Suprapubic skin (tissue), 4 donors: ENCODE results near the gene WDR7. TPM values are rescaled to one million over a fixed set of nuclear protein-coding genes. Genes with fewer than 3 reads are reported as not detected.

ENCODE experiments used
- DNase-seq, 2 donors: peaks; one replicate each; pipeline ENCODE4 v3.0.0-alpha.2; 2019; ENCODE audit warnings: low spot score in 2 of 2
- H3K27ac ChIP-seq: fragments of 200-600 bp; sonication (generic); one replicate; pipeline ENCODE4 v1.5.1; 2019
- H3K27me3 ChIP-seq: fragments of 200-600 bp; sonication (generic); one replicate; pipeline ENCODE4 v1.5.1; 2019
- H3K36me3 ChIP-seq: fragments of 200-600 bp; sonication (generic); one replicate; pipeline ENCODE4 v1.5.1; 2019
- H3K4me1 ChIP-seq: fragments of 200-600 bp; sonication (generic); one replicate; pipeline ENCODE4 v1.5.1; 2019
- H3K4me3 ChIP-seq: fragments of 200-600 bp; sonication (generic); one replicate; pipeline ENCODE4 v1.5.1; 2019; ENCODE audit warnings: mild to moderate bottlenecking
- H3K9me3 ChIP-seq: fragments of 200-600 bp; sonication (generic); one replicate; pipeline ENCODE4 v1.5.1; 2019
- EP300 ChIP-seq: sonication (generic); formaldehyde crosslinking; IDR thresholded peaks from one replicate; pipeline ENCODE4 v1.6.1; 2017; ENCODE audit warnings: antibody characterized with exemption
- POLR2A ChIP-seq, 2 donors: fragments of 450-650 bp; IDR thresholded peaks; one replicate each; pipeline ENCODE4 v1.6.1; 2017; ENCODE audit warnings: antibody characterized with exemption in 2 of 2, mild to moderate bottlenecking in 2 of 2, moderate library complexity in 2 of 2
- POLR2AphosphoS5 ChIP-seq, 3 donors: sonication (generic); formaldehyde crosslinking; IDR thresholded peaks; one replicate each; pipeline ENCODE4 v1.6.1; 2017; ENCODE audit warnings: antibody characterized with exemption in 3 of 3
- WGBS: methylation state at CpG from one replicate; pipeline ENCODE4 v1.1.5; 2018; 5-methylcytosine and 5-hydroxymethylcytosine counted together
- total RNA-seq, 4 donors: library from RNA; depleted of rRNA; stranded (reverse); fragments of >200 nt; gene quantifications; one replicate each; pipeline ENCODE4 v1.1.0, GENCODE V29; 2016
- TF ChIP-seq, protein P1 (sequence below), 2 donors: fragments of 200-600 bp in 1 of 2; fragments of 450-650 bp in 1 of 2; sonication (generic) in 1 of 2; IDR thresholded peaks; one replicate each; pipeline ENCODE4 v1.5.1; 2016 to 2019; ENCODE audit warnings: antibody characterized with exemption in 2 of 2, mild to moderate bottlenecking in 1 of 2, moderate library complexity in 1 of 2

Gene WDR7
- total RNA-seq, 4 donors from 2014 or later = 14.4 to 29.2 (median 20.2) TPM

DNA sequence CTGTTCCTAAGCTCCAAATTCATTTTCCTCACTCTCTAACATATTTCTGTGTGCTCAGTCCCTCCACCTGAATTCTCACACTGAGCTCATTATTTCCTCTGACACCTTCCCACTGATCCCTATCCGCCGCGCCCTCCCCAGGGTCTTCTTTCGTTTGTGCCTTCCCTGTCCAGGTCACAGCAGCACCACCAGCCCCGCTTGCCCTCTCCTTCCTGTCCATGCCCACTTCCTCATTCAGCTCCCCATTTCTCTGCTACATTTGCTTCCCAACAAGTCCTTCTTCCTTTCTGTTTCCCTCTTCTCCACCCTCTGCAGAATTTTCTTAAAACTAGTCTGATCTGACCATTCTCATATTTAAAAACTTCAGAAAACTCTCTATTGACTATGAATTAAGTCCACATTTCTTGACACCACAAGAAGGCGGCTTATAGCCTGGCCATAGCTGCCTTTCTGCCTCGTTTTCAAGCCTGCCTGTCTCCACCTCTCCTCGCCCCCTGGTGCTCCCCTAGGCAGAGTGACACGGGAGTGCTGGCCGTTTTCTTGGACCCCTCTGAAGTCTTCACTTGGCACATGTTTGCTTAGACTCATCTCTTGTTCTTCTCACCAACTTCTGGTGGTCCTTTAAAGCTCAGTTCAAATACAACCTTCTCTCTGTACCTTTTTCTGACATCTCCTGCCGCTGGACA lies 357.0 kb downstream of the WDR7 start:
- TF ChIP-seq, protein P1, sequence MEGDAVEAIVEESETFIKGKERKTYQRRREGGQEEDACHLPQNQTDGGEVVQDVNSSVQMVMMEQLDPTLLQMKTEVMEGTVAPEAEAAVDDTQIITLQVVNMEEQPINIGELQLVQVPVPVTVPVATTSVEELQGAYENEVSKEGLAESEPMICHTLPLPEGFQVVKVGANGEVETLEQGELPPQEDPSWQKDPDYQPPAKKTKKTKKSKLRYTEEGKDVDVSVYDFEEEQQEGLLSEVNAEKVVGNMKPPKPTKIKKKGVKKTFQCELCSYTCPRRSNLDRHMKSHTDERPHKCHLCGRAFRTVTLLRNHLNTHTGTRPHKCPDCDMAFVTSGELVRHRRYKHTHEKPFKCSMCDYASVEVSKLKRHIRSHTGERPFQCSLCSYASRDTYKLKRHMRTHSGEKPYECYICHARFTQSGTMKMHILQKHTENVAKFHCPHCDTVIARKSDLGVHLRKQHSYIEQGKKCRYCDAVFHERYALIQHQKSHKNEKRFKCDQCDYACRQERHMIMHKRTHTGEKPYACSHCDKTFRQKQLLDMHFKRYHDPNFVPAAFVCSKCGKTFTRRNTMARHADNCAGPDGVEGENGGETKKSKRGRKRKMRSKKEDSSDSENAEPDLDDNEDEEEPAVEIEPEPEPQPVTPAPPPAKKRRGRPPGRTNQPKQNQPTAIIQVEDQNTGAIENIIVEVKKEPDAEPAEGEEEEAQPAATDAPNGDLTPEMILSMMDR (IDR thresholded peaks at IDR 0.05) = no peak
- TF ChIP-seq EP300 (no peak), POLR2AphosphoS5 (IDR thresholded peaks at IDR 0.05) (no peak), POLR2A (IDR thresholded peaks at IDR 0.05) (no peak)
- 87% methylated on average over 11 of the region's 11 CpGs for WGBS

DNA sequence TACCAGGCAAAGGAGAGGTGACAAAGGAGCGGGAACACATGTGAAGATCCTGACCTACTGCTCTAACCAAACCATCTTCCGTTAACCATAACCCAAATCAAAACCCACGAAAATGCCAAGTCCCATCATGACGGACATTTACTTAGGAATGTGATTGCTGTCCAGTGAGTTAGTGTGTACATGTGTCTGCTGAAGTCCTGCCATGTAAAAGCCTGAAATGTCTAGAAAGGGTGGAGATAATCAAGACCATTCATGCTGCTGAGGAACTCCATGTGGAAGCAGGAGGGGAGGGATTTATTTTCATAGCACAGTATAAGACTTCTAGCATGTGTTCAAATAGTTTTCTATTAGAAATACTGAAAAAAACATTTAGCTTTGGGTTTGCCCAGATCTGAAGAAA lies 358.7 kb downstream of the WDR7 start:
- WGBS = 82% methylated on average over 4 of the region's 4 CpGs
- no peak for DNase-seq
- Histone ChIP-seq H3K27ac (no peak overlapping the region), H3K36me3 (no peaks in the 10 kb centered on the region), H3K27me3 (no peaks in the 10 kb centered on the region), H3K4me3 (no peak overlapping the region), H3K4me1 (no peaks in the 10 kb centered on the region), H3K9me3 (no peaks in the 10 kb centered on the region)
- TF ChIP-seq, protein P1 (IDR thresholded peaks at IDR 0.05) = no peak
- TF ChIP-seq EP300 = no peak
- no peak for TF ChIP-seq POLR2AphosphoS5 (IDR thresholded peaks at IDR 0.05)
- TF ChIP-seq POLR2A (IDR thresholded peaks at IDR 0.05) = no peak

More for the DNA sequence above, 357.0 kb downstream of the WDR7 start:
- Histone ChIP-seq H3K4me3 (no peak overlapping the region), H3K9me3 (no peaks in the 10 kb centered on the region), H3K36me3 (no peaks in the 10 kb centered on the region), H3K27ac (no peak overlapping the region), H3K27me3 (no peaks in the 10 kb centered on the region), H3K4me1 (peaks cover 5% of the 10 kb centered on the region)
- DNase-seq = no peak

DNA sequence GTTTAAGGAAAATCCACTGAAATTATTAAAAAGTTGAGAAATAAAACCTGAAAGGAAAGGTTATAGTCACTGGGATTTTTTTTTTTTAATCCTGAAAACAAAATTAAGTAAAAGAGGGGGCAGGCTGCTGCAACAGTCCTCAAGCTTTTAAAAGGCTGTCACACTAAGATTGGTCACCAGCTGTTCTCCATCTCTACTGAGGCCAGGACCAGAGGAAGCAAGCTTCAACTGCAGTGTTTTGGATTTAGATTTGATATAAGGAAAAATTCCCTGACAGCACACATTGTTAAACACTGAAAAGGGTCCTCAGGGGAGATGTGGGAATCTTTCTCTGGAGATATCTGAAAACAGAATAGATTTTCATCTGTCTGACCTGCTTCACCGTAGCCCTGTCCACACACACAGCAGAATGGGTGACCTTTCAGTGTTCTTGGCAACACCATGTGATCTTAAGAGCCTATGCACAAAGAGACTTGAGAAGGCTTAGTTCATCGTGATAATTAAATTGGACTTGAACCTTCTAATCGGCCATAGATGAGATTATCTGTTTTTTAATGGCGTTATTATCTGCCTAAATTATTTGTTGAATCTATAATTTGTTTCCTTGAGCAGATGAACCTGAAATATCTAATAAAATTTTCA lies 363.7 kb downstream of the WDR7 start:
- Histone ChIP-seq H3K4me3 (no peak overlapping the region), H3K36me3 (no peaks in the 10 kb centered on the region), H3K27me3 (no peaks in the 10 kb centered on the region), H3K9me3 (no peaks in the 10 kb centered on the region), H3K4me1 (no peaks in the 10 kb centered on the region), H3K27ac (no peak overlapping the region)
- TF ChIP-seq POLR2A (IDR thresholded peaks at IDR 0.05) (no peak), POLR2AphosphoS5 (IDR thresholded peaks at IDR 0.05) (no peak), EP300 (no peak)
- TF ChIP-seq, protein P1 (IDR thresholded peaks at IDR 0.05) = no peak
- 67% methylated on average over 4 of the region's 4 CpGs for WGBS
- no peak for DNase-seq

GRCh38 chr18:57015451-57015850 lies 364.3 kb downstream of the WDR7 start:
- H3K4me3 ChIP-seq = no peak overlapping the region
- no peak for TF ChIP-seq EP300
- TF ChIP-seq POLR2AphosphoS5 (IDR thresholded peaks at IDR 0.05) = no peak
- no peak for TF ChIP-seq POLR2A (IDR thresholded peaks at IDR 0.05)
- TF ChIP-seq, protein P1 (IDR thresholded peaks at IDR 0.05) = no peak
- no peak overlapping the region for H3K27ac ChIP-seq
- H3K36me3 ChIP-seq = no peaks in the 10 kb centered on the region
- WGBS = 88% methylated on average over 7 of the region's 7 CpGs
- H3K27me3 ChIP-seq = no peaks in the 10 kb centered on the region
- no peaks in the 10 kb centered on the region for H3K9me3 ChIP-seq
- H3K4me1 ChIP-seq = no peaks in the 10 kb centered on the region
- DNase-seq = no peak

GRCh38 chr18:57018845-57019244 lies 367.7 kb downstream of the WDR7 start:
- H3K9me3 ChIP-seq = no peaks in the 10 kb centered on the region
- 94% methylated on average over 3 of the region's 3 CpGs for WGBS
- H3K27me3 ChIP-seq = no peaks in the 10 kb centered on the region
- TF ChIP-seq, protein P1 (IDR thresholded peaks at IDR 0.05) = no peak
- TF ChIP-seq EP300 (no peak), POLR2A (IDR thresholded peaks at IDR 0.05) (no peak), POLR2AphosphoS5 (IDR thresholded peaks at IDR 0.05) (no peak)
- H3K4me3 ChIP-seq = no peak overlapping the region
- peaks cover 12% of the 10 kb centered on the region for H3K36me3 ChIP-seq
- H3K4me1 ChIP-seq = no peaks in the 10 kb centered on the region
- DNase-seq = no peak
- no peak overlapping the region for H3K27ac ChIP-seq
